Thoracic aorta (tissue), 2 donors: ENCODE results near the gene DCAF4. TPM values are rescaled to one million over a fixed set of nuclear protein-coding genes. Genes with fewer than 3 reads are reported as not detected.
"Not testable (repeated sequence)": the region's sequence is repeated elsewhere in the genome, so short reads cannot be mapped to it uniquely, and the experiment has no call there.

Source experiments
- ATAC-seq: fragments of 150-250 bp; one replicate; pipeline ENCODE4 v1.8.0; 2017; ENCODE audit warnings: low read depth; ENCODE audit not compliant: insufficient number of reproducible peaks, low FRiP score
- DNase-seq: peaks from one replicate; pipeline ENCODE4 v3.0.0-alpha.2; 2020; ENCODE audit warnings: low spot score
- H3K27ac ChIP-seq, 2 donors: fragments of 200-600 bp; sonication (generic); 1 replicate in 1 of 2; 2 replicates in 1 of 2; pipeline ENCODE4 v1.5.1; 2016; ENCODE audit warnings: mild to moderate bottlenecking in 2 of 2, moderate library complexity in 2 of 2
- H3K27me3 ChIP-seq: fragments of 200-600 bp; sonication (generic); replicated peaks from 2 replicates; pipeline ENCODE4 v1.6.0; 2016; ENCODE audit warnings: mild to moderate bottlenecking; ENCODE audit not compliant: insufficient read depth
- H3K36me3 ChIP-seq: fragments of 200-600 bp; sonication (generic); one replicate; pipeline ENCODE4 v1.5.1; 2016
- H3K4me1 ChIP-seq, 2 donors: fragments of 200-600 bp; sonication (generic); 1 replicate in 1 of 2; 2 replicates in 1 of 2; pipeline versions ENCODE4 v1.5.1 to v1.6.0; 2016; ENCODE audit warnings: low read depth in 2 of 2, mild to moderate bottlenecking in 1 of 2; ENCODE audit not compliant: control insufficient read depth in 1 of 2
- H3K4me3 ChIP-seq: fragments of 200-600 bp; sonication (generic); 2 replicates; pipeline ENCODE4 v1.5.1; 2016; ENCODE audit warnings: mild to moderate bottlenecking
- H3K9me3 ChIP-seq: fragments of 200-600 bp; sonication (generic); 2 replicates; pipeline ENCODE4 v1.5.1; 2016
- CTCF ChIP-seq: fragments of 200-600 bp; sonication (generic); IDR thresholded peaks from one replicate; pipeline ENCODE4 v1.5.1; 2019; ENCODE audit warnings: antibody characterized with exemption
- total RNA-seq, 2 donors: library from RNA; depleted of rRNA; stranded (reverse); fragments of >200 nt; gene quantifications; one replicate each; pipeline versions ENCODE4 v1.1.0 to v1.2.3, GENCODE V29; 2016

The DCAF4 gene
- total RNA-seq, 2 donors from 2014 or later = 13.1 to 65.5 TPM

GRCh38 chr14:73003681-73004080 lies 77.4 kb downstream of the DCAF4 start:
- no peaks in the 10 kb centered on the region for H3K27me3 ChIP-seq
- no peak overlapping the region for H3K27ac ChIP-seq
- H3K36me3 ChIP-seq = peaks cover 5% of the 10 kb centered on the region
- ATAC-seq (no peak), DNase-seq (no peak)
- no peak overlapping the region for H3K4me3 ChIP-seq
- H3K4me1 ChIP-seq = peaks cover 0 to 10% of the 10 kb centered on the region in 2 donors
- H3K9me3 ChIP-seq = no peaks in the 10 kb centered on the region
- TF ChIP-seq CTCF = no peak

- not testable (repeated sequence) for DNase-seq, ATAC-seq, H3K9me3 ChIP-seq, H3K27ac ChIP-seq, H3K27me3 ChIP-seq, H3K4me3 ChIP-seq, H3K36me3 ChIP-seq
- H3K4me1 ChIP-seq = peaks cover 0 to 19% of the 10 kb centered on the region in 2 donors
These were observed 78.4 kb downstream of the DCAF4 start for GRCh38 chr14:73004641-73005040.

- no peak for TF ChIP-seq CTCF
- peaks cover 0 to 19% of the 10 kb centered on the region in 2 donors for H3K4me1 ChIP-seq
- DNase-seq (no peak), ATAC-seq (no peak)
- H3K36me3 ChIP-seq = peaks cover 5% of the 10 kb centered on the region
- H3K27ac ChIP-seq = no peak overlapping the region
- H3K9me3 ChIP-seq = no peaks in the 10 kb centered on the region
- H3K4me3 ChIP-seq = no peak overlapping the region
- H3K27me3 ChIP-seq = no peaks in the 10 kb centered on the region
These were observed 81.6 kb downstream of the DCAF4 start for GRCh38 chr14:73007835-73008234.

GRCh38 chr14:73008501-73008900 lies 82.2 kb downstream of the DCAF4 start:
- Histone ChIP-seq H3K27me3 (no peaks in the 10 kb centered on the region), H3K27ac (no peak overlapping the region)

More at GRCh38 chr14:73008501-73008900, 82.2 kb downstream of the DCAF4 start:
- Histone ChIP-seq H3K9me3 (no peaks in the 10 kb centered on the region), H3K4me1 (peaks cover 0 to 19% of the 10 kb centered on the region in 2 donors), H3K36me3 (peaks cover 2% of the 10 kb centered on the region), H3K4me3 (no peak overlapping the region)
- no peak for ATAC-seq
- TF ChIP-seq CTCF = no peak
- no peak for DNase-seq

Other genes starting within 250 kb of the DCAF4 start
- 1 to 10 TPM; 2.2 to 8.9 TPM for gene DPF3, start 32.4 kb upstream of the DCAF4 start, total RNA-seq
- 10 to 100 TPM; 21.5 to 31.6 TPM for gene ZFYVE1, start 100.6 kb downstream of the DCAF4 start, total RNA-seq
- 100 to 1,000 TPM in 1 of 2 donors, 10 to 100 TPM in 1; 49.3 to 126 TPM for gene RBM25, start 132.1 kb downstream of the DCAF4 start, total RNA-seq
- gene PSEN1, start 210.0 kb downstream of the DCAF4 start, total RNA-seq = 10 to 100 TPM; 35.3 to 47.5 TPM